Testis (tissue), 3 donors: ENCODE measurements around the gene SHF. TPM values are rescaled to one million over a fixed set of nuclear protein-coding genes. Genes with fewer than 3 reads are reported as not detected.

Source experiments
- DNase-seq: peaks from one replicate; pipeline ENCODE4 v3.0.0-alpha.2; 2019
- H3K27ac ChIP-seq, 2 donors: fragments of 200-600 bp; sonication (generic); one replicate each; pipeline ENCODE4 v1.5.1; 2019
- H3K27me3 ChIP-seq: fragments of 200-600 bp; sonication (generic); one replicate; pipeline ENCODE4 v1.5.1; 2019
- H3K36me3 ChIP-seq: fragments of 200-600 bp; sonication (generic); one replicate; pipeline ENCODE4 v1.5.1; 2017; ENCODE audit warnings: low read depth; ENCODE audit errors: missing control alignments
- H3K4me1 ChIP-seq: fragments of 200-600 bp; sonication (generic); one replicate; pipeline ENCODE4 v1.5.1; 2019
- H3K4me3 ChIP-seq, 2 donors: fragments of 200-600 bp; sonication (generic); one replicate each; pipeline ENCODE4 v1.5.1; 2017 to 2019
- H3K9me3 ChIP-seq: fragments of 200-600 bp; sonication (generic); one replicate; pipeline ENCODE4 v1.5.1; 2017
- POLR2A ChIP-seq: fragments of 450-650 bp; IDR thresholded peaks from one replicate; pipeline ENCODE4 v1.6.1; 2017; ENCODE audit warnings: antibody characterized with exemption, mild to moderate bottlenecking, moderate library complexity
- WGBS, 2 donors: methylation state at CpG; one replicate each; pipeline ENCODE4 v1.1.5; 2018; 5-methylcytosine and 5-hydroxymethylcytosine counted together
- intact Hi-C: fragments of 100-400 bp; cut with DNase I; formaldehyde crosslinking; loops from one replicate; pipeline ENCODE4 v1.15.1; 2023; ENCODE audit warnings: low total_unique reads
- polyA plus RNA-seq: library from polyadenylated mRNA; stranded (reverse); fragments of 350-450 nt; fragmentation: Illumina TruSeq; extraction: RNeasy Lipid Tissue Mini Kit (QIAGEN cat#74804); gene quantifications from one replicate; pipeline ENCODE4 v1.2.3, GENCODE V29; 2014; ENCODE audit warnings: low read depth, low replicate concordance; ENCODE audit not compliant: insufficient read depth
- total RNA-seq, 2 donors: library from RNA; depleted of rRNA; stranded (reverse); fragments of >200 nt; gene quantifications; one replicate each; pipeline ENCODE4 v1.2.3, GENCODE V29; 2016
- TF ChIP-seq, protein P1 (sequence below), 3 experiments: fragments of 450-650 bp in 2 of 3; fragments of 200-600 bp in 1 of 3; sonication (generic) in 1 of 3; IDR thresholded peaks; one replicate each; pipeline ENCODE4 v1.5.1; 2016 to 2019; ENCODE audit warnings: antibody characterized with exemption in 3 of 3, mild to moderate bottlenecking in 2 of 3, moderate library complexity in 1 of 3

The SHF gene
- total and polyA plus RNA-seq, 3 donors from 2014 or later, result 9.3 to 13.2 (median 12.7) TPM

GRCh38 chr15:45150997-45151396, 36.8 kb downstream of the SHF start:
- TF ChIP-seq, protein P1, sequence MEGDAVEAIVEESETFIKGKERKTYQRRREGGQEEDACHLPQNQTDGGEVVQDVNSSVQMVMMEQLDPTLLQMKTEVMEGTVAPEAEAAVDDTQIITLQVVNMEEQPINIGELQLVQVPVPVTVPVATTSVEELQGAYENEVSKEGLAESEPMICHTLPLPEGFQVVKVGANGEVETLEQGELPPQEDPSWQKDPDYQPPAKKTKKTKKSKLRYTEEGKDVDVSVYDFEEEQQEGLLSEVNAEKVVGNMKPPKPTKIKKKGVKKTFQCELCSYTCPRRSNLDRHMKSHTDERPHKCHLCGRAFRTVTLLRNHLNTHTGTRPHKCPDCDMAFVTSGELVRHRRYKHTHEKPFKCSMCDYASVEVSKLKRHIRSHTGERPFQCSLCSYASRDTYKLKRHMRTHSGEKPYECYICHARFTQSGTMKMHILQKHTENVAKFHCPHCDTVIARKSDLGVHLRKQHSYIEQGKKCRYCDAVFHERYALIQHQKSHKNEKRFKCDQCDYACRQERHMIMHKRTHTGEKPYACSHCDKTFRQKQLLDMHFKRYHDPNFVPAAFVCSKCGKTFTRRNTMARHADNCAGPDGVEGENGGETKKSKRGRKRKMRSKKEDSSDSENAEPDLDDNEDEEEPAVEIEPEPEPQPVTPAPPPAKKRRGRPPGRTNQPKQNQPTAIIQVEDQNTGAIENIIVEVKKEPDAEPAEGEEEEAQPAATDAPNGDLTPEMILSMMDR (IDR thresholded peaks at IDR 0.05), result no peak
- TF ChIP-seq POLR2A, result no peak
- Histone ChIP-seq H3K4me1 (no peaks in the 10 kb centered on the region), H3K4me3 (no peak overlapping the region), H3K27ac (no peak overlapping the region), H3K36me3 (no peaks in the 10 kb centered on the region), H3K27me3 (no peaks in the 10 kb centered on the region), H3K9me3 (no peaks in the 10 kb centered on the region)
- DNase-seq, result no peak
- intact Hi-C loops, result loop anchor here (10.0 kb wide), 1 partner anchor 254 kb away; a partner anchor contains a TSS
- WGBS, 2 donors, result 80 to 91% methylated on average over 1 to 6 of the region's 6 CpGs

GRCh38 chr15:45150481-45150880, 37.3 kb downstream of the SHF start:
- Histone ChIP-seq H3K4me3 (no peak overlapping the region), H3K4me1 (no peaks in the 10 kb centered on the region), H3K27ac (no peak overlapping the region), H3K36me3 (no peaks in the 10 kb centered on the region), H3K27me3 (no peaks in the 10 kb centered on the region), H3K9me3 (no peaks in the 10 kb centered on the region)
- DNase-seq, result no peak
- intact Hi-C loops, result loop anchor here (10.0 kb wide), 1 partner anchor 254 kb away; a partner anchor contains a TSS
- WGBS, 2 donors, result 60 to 88% methylated on average over 1 to 6 of the region's 6 CpGs
- no peak for TF ChIP-seq POLR2A
- TF ChIP-seq, protein P1 (IDR thresholded peaks at IDR 0.05), result no peak

DNA sequence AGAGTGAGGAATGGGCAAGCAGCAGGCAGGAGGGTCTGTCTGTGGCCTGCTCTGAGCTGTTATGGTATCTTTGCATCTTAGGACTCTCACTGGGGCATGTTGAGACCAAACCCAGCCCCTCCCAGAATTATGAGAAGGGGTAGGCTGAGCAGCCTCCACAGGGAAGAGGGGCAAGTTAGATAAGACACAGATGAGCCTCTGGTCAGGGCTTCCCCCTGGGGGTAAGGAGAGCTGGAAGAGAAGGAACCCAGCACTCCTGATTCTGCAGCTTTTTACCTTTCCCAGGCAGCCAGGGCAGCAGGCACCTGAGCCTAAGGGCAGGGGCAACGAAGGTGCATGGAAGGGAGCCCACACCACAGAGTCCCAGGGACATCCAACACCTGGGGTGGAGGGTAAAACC, 38.7 kb downstream of the SHF start:
- 78 to 95% methylated on average over 1 of the region's 1 CpG for WGBS, 2 donors
- Histone ChIP-seq H3K4me3 (no peak overlapping the region), H3K4me1 (no peaks in the 10 kb centered on the region), H3K9me3 (no peaks in the 10 kb centered on the region), H3K36me3 (no peaks in the 10 kb centered on the region), H3K27me3 (no peaks in the 10 kb centered on the region), H3K27ac (no peak overlapping the region)
- DNase-seq, result no peak
- TF ChIP-seq, protein P1 (IDR thresholded peaks at IDR 0.05), result no peak
- no peak for TF ChIP-seq POLR2A
- intact Hi-C loops, result no loop called here

DNA sequence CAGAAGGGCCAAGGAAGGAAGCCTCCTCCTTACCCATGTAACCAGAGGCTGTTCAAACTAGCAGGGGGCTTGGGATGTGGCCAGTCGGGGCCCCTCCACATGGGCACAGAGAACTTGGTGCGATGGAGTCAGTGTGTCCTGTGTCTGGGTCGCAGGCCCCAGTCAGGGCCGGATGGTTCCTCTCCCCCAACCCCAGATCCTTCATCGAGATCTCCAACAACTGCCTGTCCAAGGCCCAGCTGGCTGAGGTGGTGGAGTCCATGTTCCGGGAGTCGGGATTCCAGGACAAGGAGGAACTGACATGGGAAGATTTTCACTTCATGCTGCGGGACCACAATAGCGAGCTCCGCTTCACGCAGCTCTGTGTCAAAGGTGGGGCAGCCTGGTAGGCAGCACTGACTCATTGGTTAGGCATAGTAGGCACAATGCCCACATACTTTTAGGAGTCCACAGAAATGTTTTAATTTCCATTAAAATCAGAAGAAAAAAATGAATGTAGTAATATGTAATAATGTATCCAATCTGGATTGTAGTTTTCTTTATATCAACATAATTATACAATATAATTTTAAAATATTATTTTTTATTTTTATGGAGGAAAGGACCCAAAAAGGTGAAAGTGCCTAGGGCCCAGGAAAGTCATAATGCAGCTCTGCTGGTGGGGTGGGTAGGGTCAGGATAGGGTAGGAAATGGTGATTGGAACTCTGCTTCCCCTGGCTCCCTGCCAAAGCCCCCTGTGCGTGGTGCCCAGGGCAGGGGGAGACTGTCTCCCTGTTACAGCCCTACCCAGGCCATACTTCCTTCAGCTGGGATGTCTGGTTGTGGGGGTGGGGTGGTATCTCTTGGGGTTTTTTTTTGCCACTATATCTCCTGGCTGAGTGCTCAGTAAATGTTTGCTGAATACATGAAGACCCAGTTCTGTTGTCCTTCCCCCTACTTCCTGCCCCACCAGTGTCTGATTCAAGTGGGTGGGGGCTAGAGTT, 39.4 kb downstream of the SHF start:
- Histone ChIP-seq H3K9me3 (no peaks in the 10 kb centered on the region), H3K27me3 (no peaks in the 10 kb centered on the region), H3K4me3 (no peak overlapping the region), H3K27ac (no peak overlapping the region), H3K36me3 (no peaks in the 10 kb centered on the region), H3K4me1 (no peaks in the 10 kb centered on the region)
- DNase-seq, result no peak
- TF ChIP-seq, protein P1 (IDR thresholded peaks at IDR 0.05), result no peak
- no peak for TF ChIP-seq POLR2A
- intact Hi-C loops, result no loop called here
- WGBS, 2 donors, result 92 to 93% methylated on average over 12 of the region's 12 CpGs
